NK-92 (cell line): Measurements from ENCODE around the gene TBC1D1.

Experiments
- DNase-seq: peaks from one replicate; lab custom pipeline; 2025; ENCODE audit not compliant: unreplicated experiment; lab: John Stamatoyannopoulos, UW

Gene TBC1D1

GRCh38 chr4:37884855-37885487, 5.9 kb upstream of the TBC1D1 start:
- DNase-seq, result no peak

DNA sequence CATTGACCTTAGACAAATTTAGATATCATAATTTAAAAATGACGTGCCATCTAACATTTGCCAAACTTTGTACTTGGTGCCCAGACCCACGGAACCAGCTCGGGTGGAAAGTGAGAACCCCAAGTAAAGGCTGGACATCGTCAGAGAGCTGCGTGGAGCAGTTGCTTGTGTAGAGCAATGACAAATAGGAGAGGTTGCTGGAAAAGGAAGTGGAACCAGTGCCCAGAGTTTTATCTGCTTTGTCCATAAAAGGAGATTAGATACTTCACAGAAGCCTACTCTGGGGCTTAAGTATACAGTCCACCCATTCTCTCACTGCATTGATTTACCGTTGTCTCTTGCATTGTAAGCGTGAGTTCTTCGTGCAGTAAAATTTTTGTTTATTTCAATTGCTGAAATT, 5.4 kb upstream of the TBC1D1 start:
- DNase-seq, result no peak

DNA sequence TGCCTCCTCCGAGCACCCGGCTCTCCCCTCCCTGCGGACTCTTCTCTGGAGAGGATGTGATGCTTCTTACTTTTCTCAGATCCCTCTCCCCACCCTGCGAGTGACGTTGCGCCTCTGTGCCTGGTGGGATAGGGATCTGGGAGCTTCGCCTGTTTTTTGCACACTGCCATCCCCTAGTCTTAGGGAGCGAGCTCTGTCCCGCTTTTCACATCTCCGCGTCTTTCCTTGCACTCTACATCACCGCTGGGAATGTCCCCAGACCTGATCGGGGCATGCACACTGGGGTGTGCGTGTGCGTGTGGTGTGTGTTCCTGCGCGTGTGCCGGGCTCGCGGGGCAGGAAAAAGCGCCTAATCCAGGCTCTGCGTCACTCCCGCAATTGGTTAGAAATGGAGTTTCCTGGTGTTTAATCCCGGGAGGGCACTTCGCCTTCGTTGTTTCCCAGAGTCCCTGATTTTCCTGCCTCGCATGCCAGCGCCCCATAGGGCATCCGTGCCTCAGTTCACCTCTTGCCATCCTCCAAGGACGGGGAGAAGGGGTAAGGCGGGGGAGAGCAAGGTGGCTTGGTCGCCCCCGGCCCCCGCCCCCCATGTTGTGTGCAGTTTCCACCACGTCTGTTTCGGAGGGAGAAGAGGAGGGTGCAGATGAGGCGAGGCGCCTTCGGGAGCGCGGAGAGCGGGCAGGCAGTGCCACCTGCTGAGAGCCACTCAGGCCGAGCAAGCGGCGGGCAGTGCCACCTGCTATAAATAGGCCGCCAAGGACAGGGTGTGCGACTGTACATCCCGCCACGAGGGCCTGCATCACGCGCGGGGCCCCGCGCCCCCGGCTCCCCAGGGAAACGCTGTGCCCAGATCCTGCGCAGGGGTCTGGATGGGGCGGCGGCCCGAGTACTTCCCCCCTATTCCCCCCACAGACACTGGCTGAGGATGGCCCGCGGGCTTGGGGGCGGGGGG, 759 bp upstream of the TBC1D1 start:
- no peak for DNase-seq

GRCh38 chr4:37891260-37892159, 626 bp downstream of the TBC1D1 start:
- no peak for DNase-seq

DNA sequence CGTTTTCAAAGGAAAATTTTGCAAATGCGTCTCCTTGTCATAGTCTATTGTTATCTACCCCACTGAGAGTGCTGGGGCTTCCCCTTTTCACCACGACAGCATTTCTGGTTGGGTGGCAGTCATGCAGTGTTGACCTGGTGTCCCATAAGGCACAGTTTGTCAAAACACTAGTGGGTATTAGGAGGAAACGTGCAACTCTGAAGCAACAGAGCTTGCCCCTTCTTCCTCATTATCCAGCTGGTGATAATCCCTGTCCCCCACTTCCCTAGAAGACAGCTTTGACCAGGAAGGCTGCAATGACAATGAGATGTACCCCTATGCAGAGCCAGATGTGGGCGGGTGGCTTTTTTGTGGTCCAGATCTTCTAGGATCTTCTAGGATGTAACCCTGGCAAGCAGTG, 1.8 kb downstream of the TBC1D1 start:
- DNase-seq, result no peak

GRCh38 chr4:37893164-37893563, 2.3 kb downstream of the TBC1D1 start:
- no peak for DNase-seq

DNA sequence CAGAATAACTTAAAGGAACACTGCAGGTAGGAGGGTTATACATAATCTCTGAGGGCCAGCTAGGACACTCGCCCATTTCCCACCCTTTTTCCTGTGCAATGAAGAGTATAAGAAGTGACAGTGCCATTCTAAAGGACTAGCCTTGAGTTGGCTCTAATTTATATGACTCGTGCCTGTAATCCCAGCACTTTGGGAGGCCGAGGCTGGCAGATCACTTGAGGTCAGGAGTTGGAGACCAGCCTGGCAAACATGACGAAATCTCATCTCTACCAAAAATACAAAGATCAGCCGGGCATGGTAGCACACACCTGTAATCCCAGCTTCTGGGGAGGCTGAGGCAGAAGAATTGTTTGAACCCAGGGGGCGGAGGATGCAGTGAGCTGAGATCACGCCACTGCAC, 4.4 kb downstream of the TBC1D1 start:
- DNase-seq, result no peak

GRCh38 chr4:37896206-37896860, 5.4 kb downstream of the TBC1D1 start:
- DNase-seq, result no peak

- DNase-seq, result no peak
These were observed 11.3 kb downstream of the TBC1D1 start for GRCh38 chr4:37902212-37902611.

- no peak for DNase-seq
These were observed 12.1 kb downstream of the TBC1D1 start for GRCh38 chr4:37902738-37903693.

- no peak for DNase-seq
These were observed 13.0 kb downstream of the TBC1D1 start for GRCh38 chr4:37903901-37904300.

GRCh38 chr4:37904824-37905223, 13.9 kb downstream of the TBC1D1 start:
- no peak for DNase-seq

GRCh38 chr4:37905533-37906169, 14.8 kb downstream of the TBC1D1 start:
- DNase-seq, result no peak

- DNase-seq, result no peak
These were observed 17.8 kb downstream of the TBC1D1 start for GRCh38 chr4:37908488-37909331.

DNA sequence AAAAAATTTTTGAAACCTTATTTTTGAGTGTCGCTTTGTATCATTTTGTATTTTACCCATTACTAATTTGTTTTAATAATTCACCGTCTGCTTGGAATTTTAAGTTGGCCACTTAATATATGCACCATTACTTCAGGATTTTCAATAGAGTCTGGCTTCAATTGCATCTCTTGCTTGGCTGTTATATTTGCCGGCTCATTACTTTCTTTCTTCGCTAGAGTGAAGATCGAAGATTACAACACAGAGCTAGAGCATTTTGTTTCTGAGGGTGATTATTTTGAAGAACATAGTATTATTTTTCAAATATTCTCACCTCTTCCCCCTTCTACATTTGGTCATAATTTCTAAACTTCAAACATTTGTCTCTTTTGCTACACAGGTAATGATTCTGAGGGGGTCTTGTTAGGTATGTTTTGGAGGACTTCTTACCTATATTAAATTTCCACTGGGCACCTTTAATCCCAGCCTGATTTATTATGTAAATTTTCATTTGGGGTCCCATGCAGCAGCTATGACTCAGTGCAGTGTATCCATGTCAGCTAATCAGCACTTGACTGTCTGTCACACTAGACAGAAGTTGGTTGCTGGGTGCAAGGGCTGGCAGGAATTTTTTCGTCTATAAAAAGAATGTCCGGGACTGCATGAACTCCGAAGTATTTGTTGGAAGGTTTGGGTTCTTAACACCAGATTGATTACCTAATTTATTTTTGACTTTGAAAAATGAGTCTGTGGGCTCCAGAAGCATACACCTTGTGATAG, 18.6 kb downstream of the TBC1D1 start:
- no peak for DNase-seq

DNA sequence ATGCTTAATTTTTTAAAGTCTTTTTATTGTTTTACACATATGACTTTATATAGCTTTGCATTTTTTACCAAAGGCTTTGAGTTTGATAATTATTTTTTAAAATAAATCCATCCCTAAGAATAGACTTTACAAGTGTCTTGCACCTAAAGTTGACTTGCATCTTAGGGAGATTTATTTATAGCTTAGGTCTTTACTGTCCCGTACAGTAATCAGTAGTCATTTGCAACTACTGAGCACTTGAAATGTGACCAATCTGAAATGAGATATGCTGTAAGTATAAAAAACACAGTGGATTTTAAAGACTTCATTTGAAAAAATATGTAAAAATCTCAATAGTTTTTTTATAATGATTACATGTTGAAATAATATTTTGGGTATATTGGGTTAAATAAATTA, 19.2 kb downstream of the TBC1D1 start:
- DNase-seq, result no peak

GRCh38 chr4:37914539-37914938, 23.7 kb downstream of the TBC1D1 start:
- DNase-seq, result no peak

DNA sequence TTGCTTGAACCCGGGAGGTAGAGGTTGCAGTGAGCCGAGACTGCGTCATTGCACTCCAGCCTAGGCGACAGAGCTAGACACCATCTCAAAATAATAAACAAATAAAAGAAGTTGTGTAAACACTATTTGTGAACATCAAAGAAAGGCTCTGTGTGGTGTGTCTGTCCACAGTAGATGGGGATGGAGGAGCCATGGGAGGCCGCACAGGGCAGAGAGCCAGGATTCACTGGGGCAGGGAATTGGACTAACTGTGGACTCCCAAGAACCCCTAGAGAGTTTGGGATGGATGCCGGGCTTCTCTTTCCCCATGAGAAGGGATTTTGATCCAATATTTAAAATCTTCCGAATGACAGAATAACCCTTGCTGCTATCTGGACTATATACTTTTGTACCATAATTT, 26.5 kb downstream of the TBC1D1 start:
- DNase-seq, result no peak
